Natural killer cell (primary cell): ENCODE data around the gene LCN6. TPM values are rescaled to one million over a fixed set of nuclear protein-coding genes. Genes with fewer than 3 reads are reported as not detected.

ENCODE experiments used
- ATAC-seq, 3 donors: fragments of 150-1000 bp in 2 of 3; fragments of 200-7000 bp in 1 of 3; cut with Tn5 transposase; 1 replicate in 1 of 3; 2 replicates in 2 of 3; pipeline ENCODE4 v1.10.0; 2021; ENCODE audit warnings: mild to moderate bottlenecking in 2 of 3, moderate library complexity in 2 of 3
- DNase-seq, 2 donors: peaks; one replicate each; pipeline versions ENCODE4 v3.0.0 to v3.0.0-alpha.2; 2013 to 2021; ENCODE audit warnings: mixed read lengths in 1 of 2
- H3K27ac ChIP-seq: one replicate; pipeline ENCODE4 v1.5.1; 2013; ENCODE audit warnings: mild to moderate bottlenecking, low read length
- H3K27me3 ChIP-seq: one replicate; pipeline ENCODE4 v1.6.1; 2013; ENCODE audit warnings: low read length; ENCODE audit not compliant: control insufficient read depth, insufficient read depth
- H3K36me3 ChIP-seq: one replicate; pipeline ENCODE4 v1.6.1; 2013; ENCODE audit warnings: low read length; ENCODE audit not compliant: control insufficient read depth, insufficient read depth
- H3K4me1 ChIP-seq: one replicate; pipeline ENCODE4 v1.6.1; 2013; ENCODE audit warnings: low read length; ENCODE audit not compliant: control insufficient read depth, insufficient read depth
- H3K4me3 ChIP-seq: one replicate; pipeline ENCODE4 v1.5.1; 2013; ENCODE audit warnings: low read length
- H3K9me3 ChIP-seq: one replicate; pipeline ENCODE4 v1.6.1; 2013; ENCODE audit warnings: low read length; ENCODE audit not compliant: control insufficient read depth, insufficient read depth
- H3K27ac Mint-ChIP-seq, 2 donors: one replicate each; pipeline ENCODE4 v1.8.0; 2022; ENCODE audit warnings: mild to moderate bottlenecking in 2 of 2, mixed read lengths in 2 of 2, moderate library complexity in 1 of 2
- H3K27me3 Mint-ChIP-seq, 2 donors: one replicate each; pipeline ENCODE4 v1.8.0; 2022; ENCODE audit warnings: low read depth in 2 of 2, mixed read lengths in 2 of 2
- H3K36me3 Mint-ChIP-seq: one replicate; pipeline ENCODE4 v1.8.0; 2022; ENCODE audit warnings: mixed read lengths
- H3K4me1 Mint-ChIP-seq, 2 donors: one replicate each; pipeline ENCODE4 v1.8.0; 2022; ENCODE audit warnings: mixed read lengths in 2 of 2
- H3K4me3 Mint-ChIP-seq: one replicate; pipeline ENCODE4 v1.8.0; 2022; ENCODE audit warnings: mild to moderate bottlenecking, moderate library complexity, mixed read lengths
- H3K9me3 Mint-ChIP-seq, 2 donors: one replicate each; pipeline ENCODE4 v1.8.0; 2022; ENCODE audit warnings: mixed read lengths in 2 of 2
- WGBS: methylation state at CpG from one replicate; pipeline ENCODE4 v1.1.7; 2013; ENCODE audit warnings: missing lambda C conversion rate; ENCODE audit not compliant: insufficient coverage; 5-methylcytosine and 5-hydroxymethylcytosine counted together
- intact Hi-C: fragments of 100-400 bp; cut with micrococcal nuclease; formaldehyde crosslinking; loops from one replicate; pipeline ENCODE4 v1.14.2; 2022
- total RNA-seq, 4 donors: library from RNA; stranded (reverse); fragments of 120-200 nt in 1 of 4; gene quantifications; one replicate each; pipeline versions ENCODE4 v1.2.3 to v1.2.4, GENCODE V29; 2013 to 2022
- TF ChIP-seq, protein P1 (sequence below): fragments of 200-600 bp; IDR thresholded peaks from one replicate; pipeline ENCODE4 v1.8.0; 2022; ENCODE audit warnings: antibody characterized with exemption

Gene LCN6
- total RNA-seq, 3 donors from 2014 or later (not counting 1 experiment from before 2014, with no cell fraction given) = not detected

DNA sequence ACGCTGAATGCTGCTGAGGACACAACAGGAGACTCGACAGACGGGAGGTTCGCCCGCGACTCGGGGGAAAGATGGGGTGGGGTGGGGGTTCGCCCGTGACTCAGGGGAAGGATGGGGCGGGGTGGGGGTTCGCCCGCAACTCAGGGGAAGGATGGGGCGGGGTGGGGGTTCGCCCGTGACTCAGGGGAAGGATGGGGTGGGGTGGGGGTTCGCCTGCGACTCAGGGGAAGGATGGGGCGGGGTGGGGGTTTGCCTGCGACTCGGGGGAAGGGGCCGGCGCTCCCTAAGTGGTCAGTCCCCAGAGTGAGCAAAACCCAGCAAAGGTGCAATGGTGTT lies 2.2 kb downstream of the LCN6 start:
- Histone ChIP-seq H3K4me3 (no peak overlapping the region), H3K27ac (no peak overlapping the region), H3K4me1 (peaks cover 34% of the 10 kb centered on the region), H3K36me3 (no peaks in the 10 kb centered on the region), H3K27me3 (peaks cover 8% of the 10 kb centered on the region), H3K9me3 (no peaks in the 10 kb centered on the region)
- Mint-ChIP-seq H3K36me3 (no peaks in the 10 kb centered on the region), H3K9me3 (no peaks in the 10 kb centered on the region), H3K4me1 (no peaks in the 10 kb centered on the region), H3K27ac (no peak overlapping the region), H3K4me3 (no peak overlapping the region), H3K27me3 (peaks cover 0 to 14% of the 10 kb centered on the region in 2 donors)
- intact Hi-C loops = no loop called here
- DNase-seq (no peak), ATAC-seq (no peak)
- 74% methylated on average over 17 of the region's 22 CpGs for WGBS
- TF ChIP-seq, protein P1, sequence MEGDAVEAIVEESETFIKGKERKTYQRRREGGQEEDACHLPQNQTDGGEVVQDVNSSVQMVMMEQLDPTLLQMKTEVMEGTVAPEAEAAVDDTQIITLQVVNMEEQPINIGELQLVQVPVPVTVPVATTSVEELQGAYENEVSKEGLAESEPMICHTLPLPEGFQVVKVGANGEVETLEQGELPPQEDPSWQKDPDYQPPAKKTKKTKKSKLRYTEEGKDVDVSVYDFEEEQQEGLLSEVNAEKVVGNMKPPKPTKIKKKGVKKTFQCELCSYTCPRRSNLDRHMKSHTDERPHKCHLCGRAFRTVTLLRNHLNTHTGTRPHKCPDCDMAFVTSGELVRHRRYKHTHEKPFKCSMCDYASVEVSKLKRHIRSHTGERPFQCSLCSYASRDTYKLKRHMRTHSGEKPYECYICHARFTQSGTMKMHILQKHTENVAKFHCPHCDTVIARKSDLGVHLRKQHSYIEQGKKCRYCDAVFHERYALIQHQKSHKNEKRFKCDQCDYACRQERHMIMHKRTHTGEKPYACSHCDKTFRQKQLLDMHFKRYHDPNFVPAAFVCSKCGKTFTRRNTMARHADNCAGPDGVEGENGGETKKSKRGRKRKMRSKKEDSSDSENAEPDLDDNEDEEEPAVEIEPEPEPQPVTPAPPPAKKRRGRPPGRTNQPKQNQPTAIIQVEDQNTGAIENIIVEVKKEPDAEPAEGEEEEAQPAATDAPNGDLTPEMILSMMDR = no peak

- H3K4me3 ChIP-seq = no peak overlapping the region
- peaks cover 11% of the 10 kb centered on the region for H3K27me3 ChIP-seq
- intact Hi-C loops = no loop called here
- H3K4me1 ChIP-seq = peaks cover 38% of the 10 kb centered on the region
- TF ChIP-seq, protein P1 = no peak
- Mint-ChIP-seq H3K27ac (no peak overlapping the region), H3K9me3 (no peaks in the 10 kb centered on the region), H3K4me3 (no peak overlapping the region), H3K36me3 (no peaks in the 10 kb centered on the region), H3K4me1 (no peaks in the 10 kb centered on the region), H3K27me3 (peaks cover 0 to 14% of the 10 kb centered on the region in 2 donors)
- no peaks in the 10 kb centered on the region for H3K9me3 ChIP-seq
- H3K36me3 ChIP-seq = no peaks in the 10 kb centered on the region
- no peak for ATAC-seq
- no peak for DNase-seq
- WGBS = 95% methylated on average over 23 of the region's 23 CpGs
- no peak overlapping the region for H3K27ac ChIP-seq
Measured at GRCh38 chr9:136745389-136746154, 2.8 kb downstream of the LCN6 start.

GRCh38 chr9:136744773-136745172 lies 3.6 kb downstream of the LCN6 start:
- H3K27ac Mint-ChIP-seq = no peak overlapping the region
- H3K27me3 Mint-ChIP-seq = peaks cover 0 to 10% of the 10 kb centered on the region in 2 donors
- DNase-seq (no peak), ATAC-seq (no peak)
- H3K27ac ChIP-seq = no peak overlapping the region
- H3K27me3 ChIP-seq = peaks cover 11% of the 10 kb centered on the region
- H3K4me1 Mint-ChIP-seq = no peaks in the 10 kb centered on the region
- no peaks in the 10 kb centered on the region for H3K36me3 Mint-ChIP-seq
- no peaks in the 10 kb centered on the region for H3K9me3 Mint-ChIP-seq
- WGBS = 66% methylated on average over 18 of the region's 18 CpGs
- intact Hi-C loops = no loop called here
- TF ChIP-seq, protein P1 = no peak
- H3K4me3 Mint-ChIP-seq = no peak overlapping the region
- no peak overlapping the region for H3K4me3 ChIP-seq
- H3K4me1 ChIP-seq = peaks cover 37% of the 10 kb centered on the region
- H3K36me3 ChIP-seq = no peaks in the 10 kb centered on the region
- no peaks in the 10 kb centered on the region for H3K9me3 ChIP-seq
